LHCN-M2 (cell line): ENCODE results near the gene GALNTL6. TPM values are rescaled to one million over a fixed set of nuclear protein-coding genes. Genes with fewer than 3 reads are reported as not detected.

Experiments
- DNase-seq: peaks from one replicate; pipeline ENCODE4 v3.0.0-alpha.2; 2012; ENCODE audit warnings: low read depth
- total RNA-seq: library from RNA; depleted of rRNA; stranded (reverse); fragments of >200 nt; gene quantifications from 2 replicates; pipeline ENCODE4 v1.2.3, GENCODE V29; 2014

The GALNTL6 gene
- total RNA-seq, 1 experiment from 2014 or later: 0.06 TPM

GRCh38 chr4:172982151-172982590, 1169.0 kb downstream of the GALNTL6 start:
- DNase-seq: peak; percentile 98

- no peak for DNase-seq
Observed at GRCh38 chr4:172983014-172983413, 1169.8 kb downstream of the GALNTL6 start.

DNA sequence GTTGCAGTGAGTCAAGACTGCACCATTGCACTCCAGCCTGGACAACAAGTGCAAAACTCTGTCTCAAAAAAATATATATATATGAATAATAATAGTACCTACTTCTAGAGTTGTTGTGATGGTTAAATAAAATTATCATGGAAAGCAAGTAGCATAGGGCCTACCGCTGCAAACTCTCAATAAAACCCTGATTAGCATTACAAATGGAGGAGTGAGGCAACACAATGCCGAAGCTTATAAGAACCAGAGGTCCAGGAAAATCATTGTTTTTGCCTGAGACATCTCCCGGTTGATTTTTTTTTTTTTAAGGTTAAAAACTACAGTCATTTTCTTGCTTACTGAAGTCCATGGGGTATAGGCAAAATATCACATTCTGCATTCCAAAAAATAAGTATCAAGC, 1170.4 kb downstream of the GALNTL6 start:
- DNase-seq: no peak

GRCh38 chr4:172985552-172985951, 1172.3 kb downstream of the GALNTL6 start:
- DNase-seq: peak; percentile 37

GRCh38 chr4:172986114-172986513, 1172.9 kb downstream of the GALNTL6 start:
- DNase-seq: no peak

- DNase-seq: peak; percentile 25
Observed at GRCh38 chr4:172989984-172990820, 1177.0 kb downstream of the GALNTL6 start.

DNA sequence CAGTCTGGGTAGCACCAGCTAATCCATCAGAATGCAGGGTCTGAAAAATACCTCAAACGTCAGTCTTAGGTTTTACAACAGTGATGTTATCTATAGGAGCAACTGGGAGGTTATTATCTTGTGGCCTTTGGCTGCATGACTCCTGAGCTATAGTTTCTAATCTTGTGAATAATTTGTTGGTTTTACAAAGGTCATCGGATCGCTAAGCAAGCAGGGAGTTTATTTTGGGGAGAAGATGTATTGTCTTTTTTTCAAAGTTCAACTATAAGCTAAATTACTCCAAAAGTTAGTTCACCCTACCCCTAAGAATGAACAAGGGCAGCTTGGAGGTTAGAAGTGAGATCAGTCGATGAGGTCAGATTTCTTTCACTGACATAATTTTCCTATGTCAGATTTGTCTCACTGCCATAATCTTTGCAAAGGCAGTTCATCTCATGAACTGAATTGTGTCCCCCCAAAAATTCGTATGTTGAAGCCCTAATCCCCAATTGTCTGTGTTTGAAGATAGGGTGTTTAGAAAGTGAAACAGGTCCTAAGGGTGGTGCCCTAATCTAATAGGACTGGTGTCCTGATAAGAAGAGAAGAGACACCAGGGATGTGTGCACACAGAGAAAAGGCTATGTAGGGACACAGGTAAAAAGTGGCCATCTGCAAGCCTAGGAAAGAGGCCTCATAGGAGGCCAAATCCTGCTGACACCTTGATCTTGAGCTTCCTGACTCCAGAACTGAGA, 1179.6 kb downstream of the GALNTL6 start:
- no peak for DNase-seq

GRCh38 chr4:172995161-172995560, 1182.0 kb downstream of the GALNTL6 start:
- DNase-seq: peak; percentile 77

- DNase-seq: no peak
Observed at GRCh38 chr4:172995704-172996103, 1182.5 kb downstream of the GALNTL6 start.

DNA sequence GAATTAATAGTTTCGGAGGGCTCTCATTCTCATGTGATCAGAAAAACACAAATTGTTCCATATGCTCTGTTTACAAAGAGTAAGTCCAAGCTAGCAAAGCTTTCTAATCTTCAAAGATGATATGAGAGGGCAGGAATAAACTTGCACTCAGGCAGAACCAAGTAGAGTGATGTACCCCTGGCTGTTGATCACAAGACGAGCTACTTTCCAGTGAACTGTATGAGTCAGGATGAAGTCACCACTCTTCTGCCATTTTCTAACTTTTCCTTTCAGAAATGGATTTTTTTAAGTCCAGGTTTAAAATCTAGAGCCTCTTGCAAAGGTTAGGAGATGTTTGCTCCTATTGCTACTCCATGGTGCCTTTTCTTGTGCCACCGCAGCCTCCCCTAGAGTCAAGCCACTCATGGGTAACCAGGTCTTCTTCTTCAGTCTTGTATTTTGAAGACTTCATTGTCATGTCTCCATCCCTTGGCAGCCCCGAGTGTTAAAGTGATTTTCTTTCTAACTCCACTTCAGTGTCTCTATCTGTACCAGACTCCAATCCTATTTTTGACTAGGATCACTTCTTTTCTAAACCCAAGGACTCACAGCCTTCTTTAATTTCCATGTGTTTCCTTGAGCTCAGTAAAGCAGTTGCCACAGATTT, 1183.5 kb downstream of the GALNTL6 start:
- peak; percentile 87 for DNase-seq

DNA sequence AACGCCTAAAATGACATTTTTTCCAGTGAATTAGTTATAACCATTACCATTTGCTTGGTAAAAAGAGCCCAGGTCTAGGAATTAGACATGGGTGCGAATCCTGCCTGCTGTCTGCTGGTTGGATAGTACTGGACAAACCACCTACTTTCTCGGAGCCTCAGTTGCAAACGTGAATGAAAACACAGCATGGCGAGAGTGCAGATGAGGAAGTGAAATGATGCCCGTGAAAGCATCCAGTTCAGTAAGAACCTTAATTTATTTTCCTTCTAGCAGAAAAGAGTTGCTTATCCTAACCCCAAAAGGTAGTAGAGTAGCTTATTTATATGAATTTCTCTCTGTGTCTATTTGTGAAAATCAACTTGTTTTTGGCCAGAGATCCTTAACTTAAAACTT, 1184.0 kb downstream of the GALNTL6 start:
- no peak for DNase-seq

GRCh38 chr4:172997856-172998255, 1184.7 kb downstream of the GALNTL6 start:
- no peak for DNase-seq

DNA sequence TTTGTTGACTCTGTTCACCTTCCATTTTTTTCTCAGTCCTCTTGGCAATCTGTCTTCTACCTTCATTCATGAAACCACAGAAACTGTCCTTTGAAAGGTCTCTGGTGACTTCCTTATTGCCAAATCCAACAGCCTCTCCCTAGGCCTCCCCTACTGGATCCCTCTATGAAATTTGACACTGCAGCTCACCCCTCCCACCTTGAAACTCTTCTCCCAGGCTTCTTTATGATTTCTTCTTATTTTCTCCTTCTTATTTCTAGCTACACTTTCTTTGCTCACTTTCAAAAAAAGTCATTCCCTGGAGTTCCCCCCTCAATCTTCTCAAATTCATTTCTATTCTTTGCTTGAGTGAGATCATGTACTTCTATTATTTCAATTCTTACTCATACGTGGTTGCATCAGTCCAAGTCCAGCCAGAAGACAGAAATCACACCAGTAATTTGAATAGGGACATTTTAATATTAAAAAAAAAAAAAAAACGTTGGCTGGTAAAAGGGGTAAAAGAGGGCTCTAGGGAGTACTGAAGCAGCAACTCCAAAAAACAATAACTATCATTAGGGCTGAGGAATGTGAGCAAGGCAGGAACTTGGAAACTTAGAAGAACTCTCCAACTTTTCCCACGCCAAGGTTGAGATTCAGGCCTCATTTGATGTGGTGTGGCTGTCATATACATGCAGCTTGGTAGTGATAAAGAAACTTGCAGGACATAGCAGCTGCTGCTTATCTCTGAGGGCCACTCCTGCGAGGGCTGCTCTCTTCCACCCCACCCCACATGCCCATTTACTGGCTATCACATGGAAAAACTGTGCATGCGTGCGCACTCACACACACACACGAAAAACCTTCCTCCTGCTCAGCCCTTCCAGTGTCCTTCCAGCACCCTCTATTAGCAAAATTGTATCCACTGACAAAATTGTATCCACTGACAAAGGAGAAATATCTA, 1185.6 kb downstream of the GALNTL6 start:
- peak; percentile 93 for DNase-seq

GRCh38 chr4:173001571-173001970, 1188.4 kb downstream of the GALNTL6 start:
- DNase-seq: peak; percentile 82

DNA sequence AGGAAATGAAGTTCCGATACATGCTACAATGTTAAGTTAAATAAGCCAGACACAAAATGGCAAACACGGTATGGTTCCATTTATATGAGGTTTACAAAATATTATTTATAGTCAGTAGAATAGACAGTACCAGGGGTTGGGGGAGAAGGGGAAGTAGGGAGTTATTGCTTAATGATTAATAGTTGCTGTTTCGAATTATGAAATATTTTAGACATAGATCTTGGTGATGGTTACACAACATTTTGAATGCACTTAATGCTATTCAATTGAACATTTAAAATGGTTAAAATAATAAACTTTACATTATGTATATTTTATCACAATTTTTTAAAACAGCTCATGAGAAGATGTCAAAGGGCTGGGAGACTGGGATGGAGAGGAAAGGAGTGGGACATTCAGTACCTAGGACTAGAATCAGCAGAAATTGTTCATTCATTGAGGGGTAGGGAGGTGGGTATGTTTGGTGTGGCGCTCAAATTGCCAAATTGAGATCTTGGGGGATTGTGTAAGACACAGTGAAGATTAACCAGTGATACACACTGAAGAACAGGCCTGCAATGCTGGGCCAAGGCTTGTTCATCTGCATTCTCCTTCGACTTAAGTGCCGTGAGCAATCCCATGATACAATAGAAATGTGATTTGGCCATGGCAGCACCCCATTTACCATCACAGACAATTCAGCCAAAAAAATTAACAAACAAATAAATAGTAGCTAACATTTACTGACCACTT, 1189.8 kb downstream of the GALNTL6 start:
- no peak for DNase-seq

DNA sequence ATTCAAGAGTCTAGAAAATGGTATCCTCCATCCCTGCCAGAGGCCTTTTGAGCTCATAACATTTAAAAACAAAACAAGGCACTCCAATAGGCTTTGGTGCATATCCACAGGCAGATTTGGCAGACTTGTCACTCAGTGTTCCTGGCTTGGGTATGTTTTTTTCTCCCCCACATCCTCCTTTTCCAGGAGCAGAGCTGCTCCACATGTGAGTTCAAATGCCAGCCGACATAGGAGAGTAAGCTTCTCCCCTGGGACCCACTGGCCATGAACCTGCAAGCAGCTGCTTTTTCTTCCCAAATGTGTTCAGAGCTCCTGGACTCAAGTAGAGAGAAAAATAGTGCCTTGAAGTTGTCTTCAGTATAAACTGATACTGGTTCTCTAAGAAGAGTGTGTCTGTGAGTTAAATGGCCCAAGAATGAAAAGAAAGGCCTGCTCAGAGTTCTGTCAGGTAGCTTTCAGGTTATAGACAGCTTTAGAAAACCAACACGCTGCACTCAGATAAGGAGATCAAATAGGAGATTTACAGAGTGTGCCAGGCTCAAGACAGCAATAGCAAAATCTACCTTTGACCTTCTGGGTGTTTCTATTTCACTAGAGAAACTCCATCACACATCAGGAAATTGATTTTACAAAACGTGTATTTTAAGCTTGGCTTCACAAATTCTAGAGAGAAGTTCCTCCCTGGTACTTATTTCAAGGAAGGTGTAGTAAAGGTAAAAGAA, 1192.9 kb downstream of the GALNTL6 start:
- peak; percentile 57 for DNase-seq

GRCh38 chr4:173008436-173008835, 1195.2 kb downstream of the GALNTL6 start:
- no peak for DNase-seq

GRCh38 chr4:173009129-173009823, 1196.1 kb downstream of the GALNTL6 start:
- DNase-seq: peak; percentile 59

DNA sequence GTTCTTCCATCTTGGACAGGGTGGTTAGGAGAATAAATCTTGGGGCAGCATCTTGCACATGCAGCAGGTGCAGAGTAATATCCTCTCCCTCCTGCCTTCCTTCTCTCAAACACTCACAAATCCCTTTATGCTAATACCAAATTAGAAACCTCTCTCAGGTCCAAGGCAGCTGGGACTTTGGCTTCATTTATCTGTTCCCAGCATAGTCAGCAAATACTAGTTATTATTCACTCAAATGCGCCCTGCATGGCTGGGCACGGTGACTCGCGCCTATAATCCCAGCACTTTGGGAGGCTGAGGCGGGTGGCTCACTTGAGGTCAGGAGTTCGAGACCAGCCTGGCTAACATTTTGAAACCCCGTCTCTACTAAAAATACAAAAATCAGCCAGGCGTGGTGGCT, 1199.4 kb downstream of the GALNTL6 start:
- DNase-seq: no peak
